ENCODE data around the gene MYLK4. TPM values are rescaled to one million over a fixed set of nuclear protein-coding genes. Genes with fewer than 3 reads are reported as not detected.
A peak's percentile ranks its signal among the peaks of the same experiment; 100 is the strongest.
"Not testable (repeated sequence)": the region's sequence is repeated elsewhere in the genome, so short reads cannot be mapped to it uniquely, and the experiment has no call there.

Gene MYLK4
- total RNA-seq, 2 donors from 2014 or later = 0.20 to 0.35 TPM

DNA sequence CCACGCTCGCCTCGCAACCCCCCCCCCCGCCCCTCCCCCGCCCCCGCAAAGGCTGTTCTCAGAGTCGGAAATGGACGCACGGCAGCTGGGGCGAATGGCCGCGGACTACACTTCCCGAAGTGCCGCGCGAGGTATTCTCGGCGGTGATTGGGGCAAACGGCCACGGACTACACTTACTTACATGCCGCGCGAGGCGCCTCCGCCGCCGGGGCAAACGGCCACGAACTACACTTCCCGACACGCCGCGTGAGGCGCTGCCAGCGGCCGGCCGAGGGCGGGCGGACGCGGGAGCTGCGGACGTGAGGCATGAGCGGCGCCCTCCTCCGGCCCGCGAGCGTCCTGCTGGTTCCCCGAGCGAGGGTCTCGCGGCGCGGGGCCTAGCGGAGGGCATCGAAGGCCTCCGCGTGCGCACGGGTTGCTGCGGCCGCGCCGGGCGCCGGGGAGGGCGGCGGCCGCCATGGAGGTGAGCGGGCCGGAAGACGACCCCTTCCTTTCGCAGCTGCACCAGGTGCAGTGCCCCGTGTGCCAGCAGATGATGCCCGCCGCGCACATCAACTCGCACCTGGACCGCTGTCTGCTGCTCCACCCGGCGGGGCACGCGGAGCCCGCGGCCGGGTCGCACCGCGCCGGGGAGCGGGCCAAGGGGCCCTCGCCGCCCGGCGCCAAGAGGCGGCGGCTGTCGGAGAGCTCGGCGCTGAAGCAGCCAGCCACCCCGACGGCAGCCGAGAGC is 14.6 kb upstream of the MYLK4 start, which contains the start of gene WRNIP1:
TSS of gene WRNIP1 (plus strand) at position 228 of the 730 bp plus-strand sequence. CDS start at position 458, 230 bp downstream.
- intact Hi-C loops (cut with DNase I) = no loop called here
- H3K36me3 ChIP-seq = no peaks in the 10 kb centered on the region
- peak within 1 kb of the TSS; percentile 99 for H3K27ac ChIP-seq
- TF ChIP-seq, protein P1, sequence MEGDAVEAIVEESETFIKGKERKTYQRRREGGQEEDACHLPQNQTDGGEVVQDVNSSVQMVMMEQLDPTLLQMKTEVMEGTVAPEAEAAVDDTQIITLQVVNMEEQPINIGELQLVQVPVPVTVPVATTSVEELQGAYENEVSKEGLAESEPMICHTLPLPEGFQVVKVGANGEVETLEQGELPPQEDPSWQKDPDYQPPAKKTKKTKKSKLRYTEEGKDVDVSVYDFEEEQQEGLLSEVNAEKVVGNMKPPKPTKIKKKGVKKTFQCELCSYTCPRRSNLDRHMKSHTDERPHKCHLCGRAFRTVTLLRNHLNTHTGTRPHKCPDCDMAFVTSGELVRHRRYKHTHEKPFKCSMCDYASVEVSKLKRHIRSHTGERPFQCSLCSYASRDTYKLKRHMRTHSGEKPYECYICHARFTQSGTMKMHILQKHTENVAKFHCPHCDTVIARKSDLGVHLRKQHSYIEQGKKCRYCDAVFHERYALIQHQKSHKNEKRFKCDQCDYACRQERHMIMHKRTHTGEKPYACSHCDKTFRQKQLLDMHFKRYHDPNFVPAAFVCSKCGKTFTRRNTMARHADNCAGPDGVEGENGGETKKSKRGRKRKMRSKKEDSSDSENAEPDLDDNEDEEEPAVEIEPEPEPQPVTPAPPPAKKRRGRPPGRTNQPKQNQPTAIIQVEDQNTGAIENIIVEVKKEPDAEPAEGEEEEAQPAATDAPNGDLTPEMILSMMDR (IDR thresholded peaks at IDR 0.05) = peak; percentile 44
- no peaks in the 10 kb centered on the region for H3K9me3 ChIP-seq
- H3K4me3 ChIP-seq = peak within 1 kb of the TSS; percentile 78
- peaks cover 16% of the 10 kb centered on the region for H3K4me1 ChIP-seq
- no peaks in the 10 kb centered on the region for H3K27me3 ChIP-seq
- peak; percentile 97 for DNase-seq
- peak within 1 kb of the TSS; percentile 86 to 95 for H3K9ac ChIP-seq (ENCODE audit: low read depth in 2 of 2, low read length in 2 of 2)

DNA sequence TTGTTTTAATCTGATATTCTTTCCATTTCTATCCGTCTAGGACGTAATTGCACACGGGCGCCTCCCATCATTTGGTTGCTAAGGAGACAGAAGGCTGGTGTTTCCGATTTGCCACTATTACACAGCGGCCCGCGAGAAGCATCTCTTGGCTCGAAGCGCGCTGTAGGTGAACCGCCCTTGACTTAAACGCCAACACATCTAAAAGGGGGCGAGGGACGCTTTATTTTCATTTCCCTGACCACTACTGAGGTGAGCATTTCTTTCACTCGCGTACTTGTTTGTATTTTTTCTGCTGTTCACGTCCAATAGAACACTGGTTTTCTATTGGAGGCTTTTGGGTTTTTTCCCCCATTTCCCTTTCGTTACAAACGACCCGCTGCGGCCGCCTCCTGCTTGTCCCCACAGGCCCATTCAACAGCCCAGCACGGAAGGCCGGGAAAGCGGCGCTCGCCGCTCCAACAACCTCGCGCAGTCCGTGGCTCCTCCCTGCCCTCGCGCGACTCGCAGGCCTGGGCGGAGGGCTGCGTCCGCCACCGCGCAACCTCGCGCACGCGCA is 14.0 kb upstream of the MYLK4 start:
- TF ChIP-seq, protein P1 (IDR thresholded peaks at IDR 0.05) = no peak
- H3K4me3 ChIP-seq = peak overlapping the region; percentile 47
- peaks cover 13% of the 10 kb centered on the region for H3K4me1 ChIP-seq
- DNase-seq = peak; percentile 78
- intact Hi-C loops (cut with DNase I) = no loop called here
- H3K27ac ChIP-seq = peak overlapping the region; percentile 87
- H3K9me3 ChIP-seq = no peaks in the 10 kb centered on the region
- peak overlapping the region; percentile 58 to 64 for H3K9ac ChIP-seq (ENCODE audit: low read depth in 2 of 2, low read length in 2 of 2)
- no peaks in the 10 kb centered on the region for H3K36me3 ChIP-seq
- H3K27me3 ChIP-seq = no peaks in the 10 kb centered on the region

DNA sequence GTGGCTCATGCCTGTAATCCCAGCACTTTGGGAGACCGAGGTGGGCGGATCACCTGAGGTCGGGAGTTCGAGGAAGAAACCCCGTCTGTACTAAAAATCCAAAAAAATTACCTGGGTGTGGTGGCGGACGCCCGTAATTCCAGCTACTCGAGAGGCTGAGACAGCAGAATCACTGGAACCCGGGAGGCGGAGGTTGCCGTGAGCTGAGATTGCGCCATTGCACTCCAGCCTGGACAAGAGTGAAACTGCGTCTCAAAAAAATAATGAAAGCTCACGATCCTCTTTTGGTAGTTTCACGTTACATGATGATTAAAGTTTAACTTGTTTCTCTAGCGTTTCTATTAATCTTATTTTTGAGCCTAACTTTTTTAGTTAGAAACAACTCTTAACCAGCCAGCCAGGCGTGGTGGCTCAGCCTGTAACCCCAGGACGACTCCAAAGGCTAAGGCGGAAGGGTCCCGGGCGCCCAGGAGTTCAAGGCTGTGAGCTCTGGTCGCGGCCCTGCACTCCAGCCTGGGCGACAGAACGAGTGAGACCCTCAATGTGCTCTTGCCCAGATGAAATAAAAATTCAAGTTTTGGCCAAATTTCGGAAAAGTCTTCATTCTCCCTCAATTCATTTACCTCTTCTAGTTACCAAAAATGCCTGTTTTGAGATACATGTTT is 13.3 kb upstream of the MYLK4 start:
- DNase-seq = no peak
- Histone ChIP-seq H3K4me3 (no peak overlapping the region), H3K27ac (peak overlapping the region; percentile 87), H3K9ac (ENCODE audit: low read depth in 2 of 2, low read length in 2 of 2) (peak overlapping the region in 1 of 2 donors; percentile 58), H3K4me1 (peaks cover 13% of the 10 kb centered on the region), H3K9me3 (no peaks in the 10 kb centered on the region), H3K36me3 (no peaks in the 10 kb centered on the region), H3K27me3 (no peaks in the 10 kb centered on the region)
- TF ChIP-seq, protein P1 (IDR thresholded peaks at IDR 0.05) = no peak
- intact Hi-C loops (cut with DNase I) = no loop called here

DNA sequence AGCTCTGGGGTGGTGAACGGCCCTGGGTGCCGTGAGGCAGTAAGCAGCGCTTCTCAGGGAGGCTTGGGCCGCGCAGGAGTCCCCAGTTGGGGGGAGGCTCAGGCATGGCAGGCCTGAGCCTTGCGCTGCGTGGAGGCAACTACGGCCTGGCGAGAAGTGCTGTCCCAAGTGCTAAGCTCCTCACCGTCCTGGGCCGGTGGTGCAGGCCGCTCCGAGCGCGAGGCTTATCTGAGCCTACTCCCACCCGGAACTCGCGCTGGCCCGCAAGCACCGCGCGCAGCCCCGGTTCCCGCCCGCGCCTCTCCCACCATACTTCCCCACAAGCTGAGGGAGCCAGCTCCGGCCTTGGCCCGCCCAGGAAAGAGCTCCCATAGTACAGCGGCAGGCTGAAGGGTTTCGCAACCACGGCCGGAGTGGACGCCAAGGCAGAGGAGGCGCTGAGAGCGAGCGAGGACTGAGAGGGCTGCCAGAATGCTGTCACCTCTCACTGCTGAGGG is 12.7 kb upstream of the MYLK4 start:
- DNase-seq = peak; percentile 30
- intact Hi-C loops (cut with DNase I) = no loop called here
- H3K4me3 ChIP-seq = no peak overlapping the region
- no peak overlapping the region for H3K9ac ChIP-seq (ENCODE audit: low read depth in 2 of 2, low read length in 2 of 2)
- H3K27me3 ChIP-seq = no peaks in the 10 kb centered on the region
- no peaks in the 10 kb centered on the region for H3K36me3 ChIP-seq
- H3K9me3 ChIP-seq = no peaks in the 10 kb centered on the region
- peaks cover 11% of the 10 kb centered on the region for H3K4me1 ChIP-seq
- no peak overlapping the region for H3K27ac ChIP-seq
- TF ChIP-seq, protein P1 (IDR thresholded peaks at IDR 0.05) = no peak

DNA sequence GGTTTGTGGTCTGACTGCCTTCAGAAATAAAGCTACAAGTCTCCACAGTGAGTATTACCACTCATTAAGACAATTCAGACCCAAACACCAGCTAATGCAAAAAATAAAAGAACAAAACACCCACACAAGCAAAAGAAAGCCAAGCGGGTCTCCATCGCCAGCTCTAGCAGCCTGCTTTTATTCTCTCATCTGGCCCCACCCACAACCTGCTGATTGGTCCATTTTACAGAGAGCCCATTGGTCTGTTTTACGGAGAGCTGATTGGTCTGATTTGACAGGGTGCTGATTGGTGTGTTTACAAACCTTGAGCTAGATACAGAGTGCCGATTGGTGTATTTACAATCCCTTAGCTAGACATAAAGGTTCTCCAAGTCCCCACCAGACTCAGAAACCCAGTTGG is 12.1 kb upstream of the MYLK4 start:
- H3K27ac ChIP-seq; H3K36me3 ChIP-seq; H3K27me3 ChIP-seq; DNase-seq; H3K9ac ChIP-seq (ENCODE audit: low read depth in 2 of 2, low read length in 2 of 2); H3K4me1 ChIP-seq; intact Hi-C loops (cut with DNase I); H3K4me3 ChIP-seq; H3K9me3 ChIP-seq: not testable (repeated sequence)
